ENCODE measurements around the gene PTCH2.

PTCH2 gene

DNA sequence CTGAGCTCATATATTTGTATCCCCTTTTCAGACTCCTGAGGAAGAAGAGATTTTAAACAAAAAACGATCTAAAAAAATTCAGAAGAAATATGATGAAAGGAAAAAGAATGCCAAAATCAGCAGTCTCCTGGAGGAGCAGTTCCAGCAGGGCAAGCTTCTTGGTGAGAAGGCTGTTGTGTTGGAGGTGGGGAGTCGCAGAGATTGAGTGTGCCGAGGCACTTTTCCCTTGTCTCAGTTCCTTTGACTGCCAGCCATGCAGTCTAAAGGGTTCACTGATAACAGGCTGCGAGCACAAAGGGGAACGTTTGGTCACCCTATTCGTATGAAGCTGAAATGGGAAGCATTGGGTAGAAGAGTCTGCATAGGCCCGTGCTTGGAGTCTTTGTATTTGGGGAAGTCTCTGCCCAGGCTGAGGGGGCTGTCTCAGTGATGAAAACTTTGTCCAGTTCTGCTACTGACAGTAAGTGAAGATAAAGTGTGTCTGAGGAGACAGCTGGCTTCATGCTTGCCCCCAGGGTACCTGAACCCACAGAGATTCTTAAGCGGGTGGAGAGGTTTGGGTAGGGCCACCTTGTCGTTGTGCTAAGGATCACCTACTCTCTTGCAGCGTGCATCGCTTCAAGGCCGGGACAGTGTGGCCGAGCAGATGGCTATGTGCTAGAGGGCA, 65.0 kb downstream of the PTCH2 start:
- no peak for DNase-seq (ENCODE audit: low read depth)

DNA sequence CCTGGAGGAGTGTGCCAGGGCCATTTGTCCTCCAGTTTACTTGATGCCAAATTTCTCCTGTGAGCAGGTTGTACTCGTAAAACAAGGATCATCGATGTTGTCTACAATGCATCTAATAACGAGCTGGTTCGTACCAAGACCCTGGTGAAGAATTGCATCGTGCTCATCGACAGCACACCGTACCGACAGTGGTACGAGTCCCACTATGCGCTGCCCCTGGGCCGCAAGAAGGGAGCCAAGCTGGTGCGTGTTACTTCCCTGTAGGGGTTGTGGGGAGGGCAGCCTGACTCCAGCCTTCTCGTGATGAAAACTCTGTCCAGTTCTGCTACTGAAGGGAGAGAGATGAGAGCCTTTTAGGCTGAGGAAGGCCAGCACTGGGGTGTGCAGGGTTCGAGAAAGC, 65.5 kb downstream of the PTCH2 start:
- DNase-seq (ENCODE audit: low read depth): no peak

DNA sequence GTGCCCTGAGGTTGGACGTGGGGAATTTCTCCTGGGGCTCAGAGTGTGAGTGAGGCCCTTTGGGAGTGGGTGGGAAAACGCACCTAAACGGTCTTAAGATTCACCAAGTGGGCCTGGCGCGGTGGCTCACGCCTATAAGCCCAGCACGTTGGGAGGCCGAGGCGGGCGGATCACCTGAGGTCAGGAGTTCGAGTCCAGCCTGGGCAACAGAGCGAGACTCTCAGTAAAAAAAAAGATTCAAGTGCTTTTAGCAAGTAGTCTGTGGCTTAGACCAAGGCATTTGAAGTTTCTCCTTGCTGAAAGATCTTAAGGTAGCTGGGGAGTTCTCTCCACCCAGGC, 66.4 kb downstream of the PTCH2 start:
- no peak for DNase-seq (ENCODE audit: low read depth)

DNA sequence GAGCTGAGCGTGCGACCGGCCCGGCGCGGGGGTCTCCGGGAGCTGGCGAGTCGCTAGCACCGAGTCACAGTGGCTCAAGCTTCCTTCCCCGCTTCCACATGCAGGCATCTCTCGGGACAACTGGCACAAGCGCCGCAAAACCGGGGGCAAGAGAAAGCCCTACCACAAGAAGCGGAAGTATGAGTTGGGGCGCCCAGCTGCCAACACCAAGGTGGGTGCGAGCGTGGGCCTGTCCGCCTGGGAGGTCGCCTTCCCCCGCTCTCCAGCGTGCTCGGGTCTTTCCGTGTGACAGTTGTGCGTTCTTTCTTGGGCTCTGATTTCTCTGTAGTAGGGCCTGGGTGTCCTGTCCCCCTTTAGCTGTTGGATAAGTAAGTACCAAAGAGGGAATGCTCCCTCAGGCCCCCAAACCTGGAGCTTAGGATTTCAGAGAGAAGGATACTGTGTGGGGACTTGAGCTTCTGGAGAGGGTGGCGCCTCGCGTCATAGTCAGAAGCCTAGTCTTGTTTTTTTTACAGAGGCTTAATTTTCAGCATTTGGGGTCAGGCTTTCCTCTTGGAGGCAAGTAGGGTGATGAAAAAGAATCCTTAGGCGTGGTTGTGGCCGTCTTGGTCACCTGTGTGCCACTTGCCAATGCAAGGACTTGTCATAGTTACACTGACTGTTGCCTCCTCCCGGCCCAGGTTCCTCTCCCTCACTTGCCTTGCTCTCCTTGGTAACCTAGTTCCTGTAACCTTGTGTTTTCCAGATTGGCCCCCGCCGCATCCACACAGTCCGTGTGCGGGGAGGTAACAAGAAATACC, 66.9 kb downstream of the PTCH2 start:
- no peak for DNase-seq (ENCODE audit: low read depth)

DNA sequence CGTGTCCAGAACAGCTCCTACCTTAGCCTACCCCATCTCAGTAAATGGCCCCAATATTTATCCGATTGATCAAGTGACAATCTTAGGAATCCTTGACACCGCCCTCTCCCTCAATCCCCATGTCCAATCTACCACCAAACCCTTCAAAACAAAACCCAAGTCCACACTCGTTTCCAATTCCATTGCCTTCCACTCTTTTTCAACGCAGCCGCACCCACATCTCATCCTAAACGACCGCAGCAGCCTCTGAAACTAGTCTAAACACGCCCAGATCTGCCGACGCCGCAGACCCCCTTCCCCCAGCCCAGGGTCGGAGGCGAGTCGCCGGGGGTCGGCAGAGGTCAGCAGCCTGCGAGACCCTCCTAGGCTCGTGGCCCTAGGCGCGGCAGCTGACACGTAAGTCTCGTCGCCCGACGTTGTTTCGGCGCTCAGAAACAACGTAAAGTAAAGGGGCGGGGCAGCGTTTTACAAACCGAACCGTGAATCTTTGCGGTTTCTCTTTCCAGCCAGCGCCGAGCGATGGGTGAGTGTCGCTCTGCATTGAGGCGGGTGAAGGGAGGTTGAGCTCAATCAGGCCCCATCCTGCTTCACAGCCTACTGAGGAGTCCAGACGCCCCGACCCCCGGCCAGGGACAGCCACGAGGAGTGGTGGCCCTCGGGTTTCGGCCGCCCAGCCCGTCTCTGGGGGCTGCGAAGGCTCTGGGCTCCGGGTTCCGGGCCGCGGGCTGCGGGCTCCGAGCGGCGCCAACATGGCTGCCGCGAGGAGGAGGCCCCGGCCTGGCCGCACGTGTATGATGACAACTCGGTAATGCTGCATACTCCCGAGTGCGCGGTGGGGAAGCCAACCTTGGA, 67.7 kb downstream of the PTCH2 start, which contains the start of gene RPS8:
RPS8 (plus strand) TSS at position 463 of the 852 bp plus-strand sequence; CDS start at position 520, 57 bp downstream.
- DNase-seq (ENCODE audit: low read depth): peak; percentile 81

Data from activated T-cell treated with anti-CD3 and anti-CD28 coated beads for 48 hours (primary cell).